Activated CD4-positive, alpha-beta T cell treated with anti-CD3 and anti-CD28 coated beads, Interleukin-2, amount 10 ng/mL, durations not matched to agents 24 days and 14 days (primary cell): ENCODE data around the gene PCDH9. TPM values are rescaled to one million over a fixed set of nuclear protein-coding genes. Genes with fewer than 3 reads are reported as not detected.

Experiments used
- DNase-seq: peaks from one replicate; pipeline ENCODE4 v3.0.0; 2022
- H3K27ac Mint-ChIP-seq: one replicate; pipeline ENCODE4 v1.8.0; 2022; ENCODE audit warnings: mild to moderate bottlenecking, mixed read lengths
- H3K27me3 Mint-ChIP-seq: one replicate; pipeline ENCODE4 v1.8.0; 2022; ENCODE audit warnings: mixed read lengths
- H3K36me3 Mint-ChIP-seq: one replicate; pipeline ENCODE4 v1.8.0; 2022; ENCODE audit warnings: low read depth, mild to moderate bottlenecking, mixed read lengths
- H3K4me1 Mint-ChIP-seq: one replicate; pipeline ENCODE4 v1.8.0; 2021; ENCODE audit warnings: mixed read lengths
- H3K4me3 Mint-ChIP-seq: one replicate; pipeline ENCODE4 v1.8.0; 2022; ENCODE audit warnings: mild to moderate bottlenecking, moderate library complexity, mixed read lengths
- H3K9me3 Mint-ChIP-seq: one replicate; pipeline ENCODE4 v1.8.0; 2021; ENCODE audit warnings: mixed read lengths
- intact Hi-C: fragments of 100-400 bp; cut with micrococcal nuclease; formaldehyde crosslinking; loops from one replicate; pipeline ENCODE4 v1.15.1; 2023
- total RNA-seq: library from RNA; stranded (reverse); gene quantifications from 2 replicates; pipeline ENCODE4 v1.2.3, GENCODE V29; 2022

The PCDH9 gene
- total RNA-seq, 1 donor from 2014 or later: 0.09 TPM

DNA sequence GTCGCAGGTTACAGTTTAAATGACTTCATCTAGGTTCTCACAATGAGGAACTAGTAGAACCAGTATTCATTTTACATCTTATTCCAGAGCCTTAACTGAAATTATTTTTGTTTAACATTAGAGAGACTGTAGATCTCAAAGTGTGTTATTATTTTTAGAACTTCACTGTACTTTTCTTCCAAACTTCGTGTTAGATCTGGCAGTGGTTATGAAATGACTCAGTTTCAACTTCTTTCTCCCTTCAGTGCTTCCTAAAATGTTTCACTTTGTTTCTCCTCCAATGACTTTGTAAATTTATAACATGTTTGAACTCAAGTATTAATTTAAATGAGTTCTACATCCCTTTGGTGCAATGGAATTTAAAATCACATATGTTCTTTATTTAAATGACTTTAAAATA, 139.3 kb downstream of the PCDH9 start:
- Mint-ChIP-seq H3K4me3 (no peak overlapping the region), H3K36me3 (no peaks in the 10 kb centered on the region), H3K27me3 (no peaks in the 10 kb centered on the region), H3K4me1 (no peaks in the 10 kb centered on the region), H3K9me3 (no peaks in the 10 kb centered on the region), H3K27ac (no peak overlapping the region)
- intact Hi-C loops: no loop called here
- no peak for DNase-seq

DNA sequence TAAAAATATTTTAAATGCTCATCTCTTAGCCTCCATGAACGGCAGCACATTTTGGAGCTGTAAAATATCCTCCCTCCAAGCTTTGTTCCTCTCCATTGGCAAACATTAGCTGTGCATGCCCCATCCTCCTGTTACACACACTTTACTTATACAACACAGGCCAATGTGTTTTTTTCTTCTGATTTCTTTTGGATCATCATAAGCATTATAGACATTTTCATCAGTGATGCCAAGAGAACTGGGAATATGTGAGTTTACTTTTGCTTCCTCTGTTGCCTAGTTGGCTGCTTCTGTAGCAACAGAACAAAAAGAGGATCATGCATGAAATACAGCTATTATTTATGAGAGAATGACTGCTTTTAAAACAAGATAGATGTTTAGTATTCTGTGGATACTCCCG, 142.6 kb downstream of the PCDH9 start:
- H3K27ac Mint-ChIP-seq: no peak overlapping the region
- no peaks in the 10 kb centered on the region for H3K9me3 Mint-ChIP-seq
- H3K4me1 Mint-ChIP-seq: no peaks in the 10 kb centered on the region
- no peaks in the 10 kb centered on the region for H3K36me3 Mint-ChIP-seq
- DNase-seq: no peak
- no peaks in the 10 kb centered on the region for H3K27me3 Mint-ChIP-seq
- H3K4me3 Mint-ChIP-seq: no peak overlapping the region
- intact Hi-C loops: no loop called here

DNA sequence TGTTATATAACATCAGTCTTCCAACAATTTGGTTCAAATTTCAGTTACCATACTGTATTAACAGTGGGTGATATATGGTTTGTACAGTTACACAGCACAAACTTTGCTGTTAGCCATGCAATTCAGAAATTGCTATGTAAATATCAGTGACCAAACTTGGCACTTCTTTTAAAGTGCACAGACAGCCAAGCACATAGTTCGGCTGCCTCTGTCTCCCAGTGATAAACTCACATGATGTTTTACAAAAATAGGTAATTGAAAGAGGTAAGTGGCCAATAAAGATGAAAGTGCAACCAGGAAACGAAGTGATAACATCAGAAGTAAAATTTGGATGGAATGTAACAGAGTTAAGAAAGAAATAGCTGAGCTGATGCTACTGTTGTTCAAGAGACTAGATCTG, 143.9 kb downstream of the PCDH9 start:
- Mint-ChIP-seq H3K4me3 (no peak overlapping the region), H3K4me1 (no peaks in the 10 kb centered on the region), H3K9me3 (no peaks in the 10 kb centered on the region), H3K36me3 (no peaks in the 10 kb centered on the region), H3K27me3 (no peaks in the 10 kb centered on the region), H3K27ac (no peak overlapping the region)
- intact Hi-C loops: no loop called here
- DNase-seq: no peak

DNA sequence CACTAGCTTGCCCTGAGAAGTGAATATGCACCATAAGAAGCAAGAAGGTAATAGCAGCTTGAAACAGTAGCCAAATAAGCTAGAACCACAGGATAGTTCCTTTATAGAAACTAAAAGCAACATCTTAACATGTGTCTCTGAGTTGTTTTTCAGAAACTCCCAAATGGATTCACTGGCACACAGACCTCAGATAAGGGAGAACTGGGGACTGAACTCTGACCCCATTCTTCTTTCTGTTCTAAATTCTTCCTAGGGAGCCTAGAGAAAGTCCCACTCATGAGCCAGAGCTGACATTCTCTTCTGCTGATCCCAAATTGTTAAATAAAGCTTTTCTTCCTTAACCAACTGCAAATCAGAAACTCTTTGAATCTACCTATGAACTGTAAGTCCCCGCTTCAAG, 146.1 kb downstream of the PCDH9 start:
- intact Hi-C loops: no loop called here
- Mint-ChIP-seq H3K9me3 (no peaks in the 10 kb centered on the region), H3K4me1 (no peaks in the 10 kb centered on the region), H3K36me3 (no peaks in the 10 kb centered on the region), H3K27ac (no peak overlapping the region), H3K4me3 (no peak overlapping the region), H3K27me3 (no peaks in the 10 kb centered on the region)
- no peak for DNase-seq

DNA sequence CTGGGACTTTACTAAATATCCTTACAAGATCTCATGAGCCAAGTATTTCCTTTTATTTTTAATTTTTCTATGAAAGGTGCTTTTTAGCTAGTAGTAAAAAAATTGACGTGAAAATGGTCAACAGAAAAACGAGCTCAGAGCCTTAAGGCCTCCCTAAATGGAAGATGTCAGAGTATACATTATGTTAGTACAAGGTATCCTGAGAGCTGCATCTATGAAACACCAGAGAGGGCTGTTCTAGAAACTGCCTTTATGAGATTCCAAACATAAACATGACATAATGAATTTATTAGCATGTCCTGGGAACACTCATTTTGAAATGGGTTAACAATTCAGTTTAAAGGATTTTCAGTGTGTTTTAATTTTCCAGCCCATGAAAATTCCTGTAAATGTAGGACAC, 146.6 kb downstream of the PCDH9 start:
- Mint-ChIP-seq H3K27ac (no peak overlapping the region), H3K36me3 (no peaks in the 10 kb centered on the region)

DNA sequence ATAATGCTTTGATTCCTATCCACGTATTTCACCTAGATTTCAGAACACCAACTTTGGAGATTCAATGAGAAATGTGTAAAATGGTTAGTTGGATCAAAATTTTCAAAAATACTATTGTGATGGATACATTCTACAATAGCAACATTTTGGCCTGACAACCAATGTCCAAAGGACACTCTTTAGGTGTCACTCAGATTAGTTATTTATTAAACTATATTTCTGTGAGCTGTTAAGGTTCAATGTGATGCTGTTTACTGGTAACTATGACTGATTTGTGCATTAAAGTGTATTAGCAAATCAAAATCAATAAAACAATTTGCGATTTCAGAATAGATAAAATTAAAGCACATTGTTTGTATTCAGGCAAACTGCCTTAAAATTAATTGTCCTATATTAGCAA, 149.8 kb downstream of the PCDH9 start:
- no peak for DNase-seq

More for the DNA sequence above, 146.6 kb downstream of the PCDH9 start:
- no peaks in the 10 kb centered on the region for H3K9me3 Mint-ChIP-seq
- H3K4me1 Mint-ChIP-seq: no peaks in the 10 kb centered on the region
- no peaks in the 10 kb centered on the region for H3K27me3 Mint-ChIP-seq
- intact Hi-C loops: no loop called here
- no peak for DNase-seq
- no peak overlapping the region for H3K4me3 Mint-ChIP-seq

DNA sequence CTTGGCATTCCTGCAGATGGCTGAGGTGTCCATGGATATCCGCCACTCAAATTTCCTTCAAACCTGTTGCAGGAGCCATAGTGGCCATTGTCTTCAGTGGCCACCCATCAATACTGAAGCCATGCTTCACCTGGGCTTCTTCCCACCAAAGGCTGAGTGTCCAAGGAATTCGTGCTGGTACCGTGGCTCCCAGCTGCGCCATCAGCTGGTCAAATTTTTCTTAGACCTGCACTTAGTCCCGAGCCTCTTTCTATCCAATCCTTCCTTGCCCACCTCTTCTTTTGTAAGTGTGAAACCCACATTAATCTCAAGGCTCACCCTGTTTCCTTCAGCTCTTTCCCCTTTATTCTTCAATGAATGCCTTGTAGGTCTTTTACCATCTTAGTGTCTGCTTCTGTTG, 152.1 kb downstream of the PCDH9 start:
- H3K4me1 Mint-ChIP-seq: no peaks in the 10 kb centered on the region
- H3K27me3 Mint-ChIP-seq: no peaks in the 10 kb centered on the region
- no peak for DNase-seq
- no peak overlapping the region for H3K27ac Mint-ChIP-seq
- no peak overlapping the region for H3K4me3 Mint-ChIP-seq
- H3K36me3 Mint-ChIP-seq: no peaks in the 10 kb centered on the region
- intact Hi-C loops: no loop called here
- H3K9me3 Mint-ChIP-seq: no peaks in the 10 kb centered on the region

More for the DNA sequence above, 149.8 kb downstream of the PCDH9 start:
- Mint-ChIP-seq H3K27ac (no peak overlapping the region), H3K4me1 (no peaks in the 10 kb centered on the region), H3K36me3 (no peaks in the 10 kb centered on the region), H3K9me3 (no peaks in the 10 kb centered on the region), H3K4me3 (no peak overlapping the region), H3K27me3 (no peaks in the 10 kb centered on the region)
- intact Hi-C loops: no loop called here

DNA sequence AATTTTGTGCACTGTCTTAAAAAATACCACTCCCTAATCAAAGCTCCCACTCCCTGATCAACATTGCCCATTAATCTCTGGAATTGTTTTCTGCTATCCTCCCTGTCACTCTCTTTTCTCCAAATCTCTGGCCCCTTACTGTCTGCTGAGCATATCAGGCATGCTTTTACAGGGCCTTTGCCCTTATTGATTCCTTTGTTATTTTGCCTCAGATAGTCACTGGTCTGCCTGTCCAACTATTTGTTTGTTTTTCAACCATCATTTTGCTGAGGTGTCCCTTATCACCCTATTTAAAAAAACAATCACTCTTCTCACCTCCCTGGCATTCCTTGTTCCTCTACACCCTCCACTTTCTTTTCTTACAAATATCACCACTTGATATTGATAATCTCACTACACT, 153.0 kb downstream of the PCDH9 start:
- intact Hi-C loops: no loop called here
- H3K4me1 Mint-ChIP-seq: no peaks in the 10 kb centered on the region
- H3K27ac Mint-ChIP-seq: no peak overlapping the region
- H3K4me3 Mint-ChIP-seq: no peak overlapping the region
- no peaks in the 10 kb centered on the region for H3K27me3 Mint-ChIP-seq
- no peak for DNase-seq
- no peaks in the 10 kb centered on the region for H3K36me3 Mint-ChIP-seq
- H3K9me3 Mint-ChIP-seq: no peaks in the 10 kb centered on the region

DNA sequence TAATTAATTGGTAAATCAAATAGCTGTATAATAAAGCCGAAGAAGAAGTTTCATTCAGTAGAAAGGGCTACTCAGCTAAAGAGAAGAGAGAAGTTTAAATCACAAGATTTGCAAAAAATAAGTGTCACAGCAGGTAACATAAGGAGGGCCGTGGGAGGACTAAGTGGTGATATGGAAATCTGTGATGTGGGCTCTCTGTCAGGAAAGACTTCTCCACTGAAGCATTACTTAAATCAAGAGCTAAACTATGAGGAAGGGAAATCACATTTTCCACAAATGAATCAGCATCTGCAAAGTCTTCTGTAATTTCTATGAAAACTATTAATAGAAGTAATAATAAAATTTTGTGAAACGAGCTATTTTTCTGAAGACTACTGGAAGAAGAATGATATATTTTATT, 153.8 kb downstream of the PCDH9 start:
- H3K36me3 Mint-ChIP-seq: no peaks in the 10 kb centered on the region
- no peak overlapping the region for H3K27ac Mint-ChIP-seq
- no peak for DNase-seq
- H3K27me3 Mint-ChIP-seq: no peaks in the 10 kb centered on the region
- intact Hi-C loops: no loop called here
- no peaks in the 10 kb centered on the region for H3K4me1 Mint-ChIP-seq
- no peaks in the 10 kb centered on the region for H3K9me3 Mint-ChIP-seq
- H3K4me3 Mint-ChIP-seq: no peak overlapping the region

DNA sequence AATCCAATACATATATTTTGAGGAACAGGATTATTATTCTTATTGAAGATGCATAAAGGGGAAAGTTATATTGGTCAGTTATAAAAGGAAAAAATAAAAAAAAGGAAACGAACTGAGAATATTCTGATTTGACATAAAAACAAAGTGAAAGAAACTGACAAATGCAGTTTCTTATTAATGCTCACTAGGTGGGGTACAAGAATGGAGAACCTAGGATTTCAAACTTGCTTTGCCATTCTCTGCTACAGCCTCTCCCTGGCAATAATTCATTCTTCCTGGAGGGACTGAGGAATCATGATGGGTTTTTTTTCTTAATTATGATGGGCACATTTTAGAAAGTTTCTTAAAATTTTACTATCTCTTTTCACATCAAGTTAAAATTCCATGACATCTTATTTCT, 154.9 kb downstream of the PCDH9 start:
- no peaks in the 10 kb centered on the region for H3K4me1 Mint-ChIP-seq
- no peaks in the 10 kb centered on the region for H3K9me3 Mint-ChIP-seq
- intact Hi-C loops: no loop called here
- no peak overlapping the region for H3K27ac Mint-ChIP-seq
- H3K27me3 Mint-ChIP-seq: no peaks in the 10 kb centered on the region
- H3K4me3 Mint-ChIP-seq: no peak overlapping the region
- DNase-seq: no peak
- no peaks in the 10 kb centered on the region for H3K36me3 Mint-ChIP-seq

DNA sequence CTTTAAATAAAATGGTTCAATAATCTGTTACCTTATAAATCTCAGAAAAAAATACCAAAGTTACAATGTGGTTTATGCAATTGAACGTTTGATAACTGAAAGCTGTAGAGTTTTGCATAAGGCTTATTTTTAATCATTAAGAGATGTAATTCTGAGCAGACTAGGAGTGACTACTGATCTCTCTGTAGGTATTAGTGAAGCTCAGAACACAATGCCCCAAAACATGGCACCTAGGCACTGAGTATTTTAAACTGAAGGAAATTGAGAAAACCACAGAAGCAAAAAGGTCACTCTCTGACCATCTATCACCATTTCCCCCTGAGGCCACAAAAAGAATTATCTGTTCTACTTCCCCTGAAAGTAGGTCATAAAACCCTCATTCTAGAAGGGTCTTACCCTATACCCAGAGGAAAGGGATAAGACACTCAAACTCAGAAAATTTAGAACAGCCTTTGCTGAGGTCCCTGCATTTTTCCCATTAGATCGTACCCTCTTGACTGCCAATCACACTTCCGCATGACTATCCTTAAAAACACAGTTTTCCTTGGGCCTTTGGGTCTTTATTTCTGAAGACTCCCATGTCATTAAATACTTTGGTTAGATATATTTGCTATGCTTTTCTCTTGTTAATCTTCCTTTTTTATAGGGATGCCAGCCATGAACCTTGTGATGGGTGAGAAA, 158.1 kb downstream of the PCDH9 start:
- Mint-ChIP-seq H3K27me3 (no peaks in the 10 kb centered on the region), H3K36me3 (no peaks in the 10 kb centered on the region), H3K4me1 (no peaks in the 10 kb centered on the region), H3K9me3 (no peaks in the 10 kb centered on the region), H3K4me3 (no peak overlapping the region), H3K27ac (no peak overlapping the region)
- DNase-seq: no peak
- intact Hi-C loops: no loop called here

DNA sequence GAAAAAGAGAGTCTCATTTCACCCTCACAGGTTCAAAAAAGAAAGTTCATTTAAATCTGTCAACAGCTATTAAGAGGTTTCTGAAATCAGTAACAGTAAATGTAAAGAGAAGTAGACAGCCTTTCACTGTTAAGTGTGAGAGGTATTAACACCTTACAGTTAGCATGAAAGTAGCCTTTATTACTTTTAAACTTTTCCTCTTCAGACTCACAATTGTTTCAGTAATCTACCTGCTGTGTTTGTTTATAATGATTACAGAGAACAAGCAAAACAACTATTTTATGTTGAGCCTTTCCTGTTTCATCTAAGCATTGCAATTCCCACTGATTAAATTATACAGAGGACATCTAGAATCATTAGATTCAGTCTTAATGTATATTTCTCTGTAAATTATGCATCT, 159.8 kb downstream of the PCDH9 start:
- Mint-ChIP-seq H3K27ac (no peak overlapping the region), H3K4me1 (no peaks in the 10 kb centered on the region), H3K4me3 (no peak overlapping the region), H3K9me3 (no peaks in the 10 kb centered on the region), H3K27me3 (no peaks in the 10 kb centered on the region), H3K36me3 (no peaks in the 10 kb centered on the region)
- intact Hi-C loops: no loop called here
- no peak for DNase-seq

DNA sequence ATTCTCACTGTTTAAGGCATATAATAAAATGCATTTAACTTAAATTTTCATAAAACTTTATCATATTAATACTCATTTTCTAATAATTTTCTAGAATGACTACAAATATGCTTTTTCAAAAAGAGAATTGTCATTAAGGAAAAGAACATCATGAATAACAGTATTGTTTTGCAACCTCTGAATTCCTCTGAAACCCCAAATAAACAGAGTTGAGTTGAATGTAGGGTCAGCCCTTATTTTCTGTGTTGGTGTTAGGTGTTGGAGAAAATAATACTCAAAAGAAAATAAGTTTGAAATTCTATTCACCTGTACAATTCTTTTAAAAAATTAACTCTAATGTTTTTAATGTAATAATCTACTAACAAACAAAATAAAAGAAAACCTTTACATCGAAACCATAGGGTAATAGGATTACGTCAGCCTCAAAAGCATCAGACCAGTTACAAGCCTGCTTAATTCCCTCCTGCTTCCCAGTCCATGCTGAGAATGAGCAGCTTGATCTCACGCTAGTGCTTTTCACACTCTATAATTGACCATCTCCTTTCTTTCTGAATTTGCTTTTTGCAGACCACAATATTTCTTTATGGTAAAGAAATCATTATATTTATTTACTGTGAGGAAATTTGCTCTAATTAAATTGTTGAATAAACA, 160.9 kb downstream of the PCDH9 start:
- Mint-ChIP-seq H3K4me1 (no peaks in the 10 kb centered on the region), H3K27ac (no peak overlapping the region), H3K9me3 (no peaks in the 10 kb centered on the region), H3K36me3 (no peaks in the 10 kb centered on the region), H3K27me3 (no peaks in the 10 kb centered on the region), H3K4me3 (no peak overlapping the region)
- no peak for DNase-seq
- intact Hi-C loops: no loop called here

DNA sequence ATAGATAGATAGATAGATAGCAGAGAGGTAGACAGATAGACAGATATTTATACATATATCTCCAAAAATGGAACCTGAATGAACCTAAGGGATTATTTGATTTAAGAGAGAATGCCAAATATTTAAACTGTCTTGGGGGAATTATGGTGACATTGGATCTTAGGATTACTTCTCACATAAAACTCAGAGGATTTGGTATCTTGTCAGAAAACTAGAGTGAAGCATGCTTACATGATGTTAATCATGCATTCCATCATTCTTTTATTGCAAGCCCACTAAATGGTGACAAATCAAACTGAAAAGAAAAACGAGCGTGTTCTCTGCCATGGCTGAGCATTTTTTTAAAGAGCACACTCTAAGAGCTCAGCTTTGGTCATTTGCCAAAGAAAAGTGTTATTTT, 165.2 kb downstream of the PCDH9 start:
- no peaks in the 10 kb centered on the region for H3K4me1 Mint-ChIP-seq
- no peak overlapping the region for H3K27ac Mint-ChIP-seq
- DNase-seq: no peak
- H3K27me3 Mint-ChIP-seq: no peaks in the 10 kb centered on the region
- no peak overlapping the region for H3K4me3 Mint-ChIP-seq
- intact Hi-C loops: no loop called here
- no peaks in the 10 kb centered on the region for H3K9me3 Mint-ChIP-seq
- H3K36me3 Mint-ChIP-seq: no peaks in the 10 kb centered on the region

DNA sequence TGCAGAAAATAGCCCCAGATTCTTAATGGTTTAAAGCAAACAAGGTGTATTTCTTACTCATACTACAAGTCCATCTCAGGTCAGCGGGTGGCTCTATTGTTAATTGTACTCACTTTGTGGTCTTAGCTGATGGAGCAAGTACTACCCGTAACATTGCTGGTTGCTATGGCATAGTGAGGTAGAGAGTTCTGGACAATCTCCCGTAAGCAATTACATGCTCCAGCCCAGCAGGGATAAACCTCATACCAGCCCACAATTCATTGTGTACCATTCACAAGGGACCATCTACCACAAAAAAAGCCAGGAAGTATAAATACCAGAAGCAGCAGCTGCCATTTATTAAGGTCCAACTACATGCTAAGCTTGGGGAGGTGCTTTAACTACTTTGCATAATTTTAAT, 167.1 kb downstream of the PCDH9 start:
- H3K9me3 Mint-ChIP-seq: no peaks in the 10 kb centered on the region
- no peak overlapping the region for H3K27ac Mint-ChIP-seq
- H3K27me3 Mint-ChIP-seq: no peaks in the 10 kb centered on the region
- H3K4me1 Mint-ChIP-seq: no peaks in the 10 kb centered on the region
- H3K36me3 Mint-ChIP-seq: no peaks in the 10 kb centered on the region
- DNase-seq: no peak
- no peak overlapping the region for H3K4me3 Mint-ChIP-seq
- intact Hi-C loops: no loop called here
